IMR-90 (cell line): ENCODE measurements around the gene LAMTOR1. TPM values are rescaled to one million over a fixed set of nuclear protein-coding genes. Genes with fewer than 3 reads are reported as not detected.

Experiments
- ATAC-seq: fragments of 200-7000 bp; cut with Tn5 transposase; 2 replicates; pipeline ENCODE4 v1.9.1; 2020; ENCODE audit warnings: low read depth, mild to moderate bottlenecking, moderate library complexity
- BruUV-seq: library from RNA; stranded (reverse); fragments of 400-500 nt; replicated peaks from 2 replicates; lab custom pipeline; 2021; lab: Mats Ljungman, UMichigan
- CTCF ChIA-PET: fragments of 300-600 bp; formaldehyde crosslinking; extraction: SDS; loops from one replicate; lab custom pipeline; 2021; ENCODE audit warnings: antibody characterized with exemption; lab: Yijun Ruan, JAX
- POLR2A ChIA-PET: fragments of 300-600 bp; sonication (Branson Sonifier 250); formaldehyde crosslinking; loops from one replicate; lab custom pipeline; 2022; ENCODE audit warnings: antibody characterized with exemption; ENCODE audit not compliant: unreplicated experiment; lab: Charles Lee
- DNase-seq: peaks from one replicate; pipeline ENCODE4 v3.0.0; 2013
- H2AFZ ChIP-seq: replicated peaks from 2 replicates; pipeline ENCODE3; 2013; ENCODE audit warnings: low read length, mild to moderate bottlenecking; ENCODE audit not compliant: poor library complexity
- H2AK5ac ChIP-seq: 2 replicates; pipeline ENCODE4 v1.6.1; 2013; ENCODE audit warnings: low read depth, low read length, inconsistent platforms
- H2AK9ac ChIP-seq: replicated peaks from 2 replicates; pipeline ENCODE3; 2013; ENCODE audit warnings: mild to moderate bottlenecking, low read depth, low read length, moderate library complexity; ENCODE audit not compliant: poor library complexity
- H2BK120ac ChIP-seq: 2 replicates; pipeline ENCODE4 v1.6.1; 2013; ENCODE audit warnings: low read depth, low read length, inconsistent platforms
- H2BK15ac ChIP-seq: 3 replicates; pipeline ENCODE4 v1.6.1; 2013; ENCODE audit warnings: low read depth, low read length, inconsistent platforms
- H2BK20ac ChIP-seq: 2 replicates; pipeline ENCODE4 v1.6.1; 2013; ENCODE audit warnings: low read depth, mild to moderate bottlenecking, inconsistent platforms, low read length, moderate library complexity
- H2BK5ac ChIP-seq: 2 replicates; pipeline ENCODE4 v1.6.1; 2013; ENCODE audit warnings: mild to moderate bottlenecking, low read depth, low read length, inconsistent platforms; ENCODE audit not compliant: poor library complexity, severe bottlenecking
- H3K14ac ChIP-seq: replicated peaks from 2 replicates; pipeline ENCODE4 v1.6.1; 2013; ENCODE audit warnings: low read depth, low read length, inconsistent platforms
- H3K18ac ChIP-seq: 2 replicates; pipeline ENCODE4 v1.6.1; 2013; ENCODE audit warnings: low read depth, low read length, control low read depth
- H3K23ac ChIP-seq: 2 replicates; pipeline ENCODE4 v1.6.1; 2013; ENCODE audit warnings: low read depth, low read length, inconsistent platforms
- H3K27ac ChIP-seq: 2 replicates; pipeline ENCODE4 v1.5.1; 2013; ENCODE audit warnings: mild to moderate bottlenecking, control low read depth, low read length; ENCODE audit not compliant: insufficient read depth
- H3K27me3 ChIP-seq: 2 replicates; pipeline ENCODE4 v1.6.1; 2013; ENCODE audit warnings: low read length; ENCODE audit not compliant: control insufficient read depth, insufficient read depth
- H3K36me3 ChIP-seq: 2 replicates; pipeline ENCODE4 v1.6.1; 2013; ENCODE audit warnings: low read length, mixed read lengths; ENCODE audit not compliant: control insufficient read depth, insufficient read depth
- H3K4ac ChIP-seq: 2 replicates; pipeline ENCODE4 v1.6.1; 2013; ENCODE audit warnings: low read depth, low read length, inconsistent platforms
- H3K4me1 ChIP-seq: 2 replicates; pipeline ENCODE4 v1.6.1; 2013; ENCODE audit warnings: low read length, mixed read lengths; ENCODE audit not compliant: control insufficient read depth, insufficient read depth
- H3K4me2 ChIP-seq: 2 replicates; pipeline ENCODE4 v1.6.1; 2013; ENCODE audit warnings: low read depth, mild to moderate bottlenecking, control low read depth, low read length, moderate library complexity
- H3K4me3 ChIP-seq: 2 replicates; pipeline ENCODE4 v1.5.1; 2013; ENCODE audit warnings: low read depth, mild to moderate bottlenecking, control low read depth, low read length, moderate library complexity; ENCODE audit not compliant: insufficient read depth
- H3K56ac ChIP-seq: 2 replicates; pipeline ENCODE4 v1.6.1; 2013; ENCODE audit warnings: low read length, inconsistent platforms; ENCODE audit not compliant: insufficient read depth; ENCODE audit errors: extremely low read depth
- H3K79me1 ChIP-seq, 2 experiments: 2 replicates each; pipeline ENCODE4 v1.6.1; 2013; ENCODE audit warnings: low read length in 2 of 2, inconsistent platforms in 1 of 2, low read depth in 1 of 2
- H3K9ac ChIP-seq: 2 replicates; pipeline ENCODE4 v1.6.1; 2013; ENCODE audit warnings: low read depth, low read length, control low read depth
- H3K9me1 ChIP-seq: 2 replicates; pipeline ENCODE4 v1.6.1; 2013; ENCODE audit warnings: low read length, inconsistent platforms; ENCODE audit not compliant: insufficient read depth
- H3K9me3 ChIP-seq: 2 replicates; pipeline ENCODE4 v1.6.1; 2013; ENCODE audit warnings: low read length; ENCODE audit not compliant: control insufficient read depth, insufficient read depth
- H4K20me1 ChIP-seq: 2 replicates; pipeline ENCODE4 v1.6.1; 2013; ENCODE audit warnings: low read length, inconsistent platforms; ENCODE audit not compliant: insufficient read depth
- H4K5ac ChIP-seq: 2 replicates; pipeline ENCODE4 v1.6.1; 2013; ENCODE audit warnings: mild to moderate bottlenecking, low read depth, low read length, control low read depth
- H4K8ac ChIP-seq, 2 experiments: 2 replicates each; pipeline ENCODE4 v1.6.1; 2013; ENCODE audit warnings: low read depth in 2 of 2, low read length in 2 of 2, control low read depth in 1 of 2, inconsistent platforms in 1 of 2
- H4K91ac ChIP-seq: 2 replicates; pipeline ENCODE4 v1.6.1; 2013; ENCODE audit warnings: low read depth, low read length, inconsistent platforms; ENCODE audit not compliant: insufficient read depth
- CEBPB ChIP-seq: IDR thresholded peaks from 2 replicates; pipeline ENCODE4 v1.6.1; 2012; ENCODE audit warnings: low read depth, low read length, improper control_type of control experiment
- RFX5 ChIP-seq: IDR thresholded peaks from 2 replicates; pipeline ENCODE4 v1.8.0; 2012; ENCODE audit warnings: low read depth, mild to moderate bottlenecking, low read length, moderate library complexity
- WGBS, 2 experiments: methylation state at CpG; one replicate each; pipeline versions ENCODE4 v1.1.5 to v1.1.7; 2013; ENCODE audit warnings: missing lambda C conversion rate in 2 of 2; ENCODE audit not compliant: insufficient read length in 1 of 2; ENCODE audit errors: extremely low coverage in 2 of 2; 5-methylcytosine and 5-hydroxymethylcytosine counted together
- dilution Hi-C: fragments of 300-500 bp; cut with HindIII; formaldehyde crosslinking; loops from one replicate; pipeline ENCODE4 v1.14.3; 2018; ENCODE audit warnings: low sequenced_read_pairs; ENCODE audit not compliant: unreplicated experiment
- in situ Hi-C: fragments of 300-500 bp; cut with MboI; formaldehyde crosslinking; loops from 3 replicates; pipeline ENCODE4 v1.14.3; 2019; ENCODE audit warnings: low sequenced_read_pairs, inconsistent platforms, mixed read lengths
- intact Hi-C: fragments of 100-400 bp; cut with micrococcal nuclease; formaldehyde crosslinking; loops from 2 replicates; pipeline ENCODE4 v1.10.0; 2022
- polyA plus RNA-seq, 3 experiments: library from polyadenylated mRNA; depleted of rRNA; stranded (reverse); fragments of >200 nt; gene quantifications; 2 replicates each; pipeline ENCODE4 v1.2.3, GENCODE V29; 2012; ENCODE audit warnings: low replicate concordance in 1 of 3
- total RNA-seq: library from RNA; depleted of rRNA; stranded (reverse); fragments of >200 nt; gene quantifications from 2 replicates; pipeline ENCODE4 v1.2.3, GENCODE V29; 2012

LAMTOR1 gene
- total and polyA plus RNA-seq, 2 of the 4 experiments (the other 2 are of a cell fraction): 126 to 137 TPM

DNA sequence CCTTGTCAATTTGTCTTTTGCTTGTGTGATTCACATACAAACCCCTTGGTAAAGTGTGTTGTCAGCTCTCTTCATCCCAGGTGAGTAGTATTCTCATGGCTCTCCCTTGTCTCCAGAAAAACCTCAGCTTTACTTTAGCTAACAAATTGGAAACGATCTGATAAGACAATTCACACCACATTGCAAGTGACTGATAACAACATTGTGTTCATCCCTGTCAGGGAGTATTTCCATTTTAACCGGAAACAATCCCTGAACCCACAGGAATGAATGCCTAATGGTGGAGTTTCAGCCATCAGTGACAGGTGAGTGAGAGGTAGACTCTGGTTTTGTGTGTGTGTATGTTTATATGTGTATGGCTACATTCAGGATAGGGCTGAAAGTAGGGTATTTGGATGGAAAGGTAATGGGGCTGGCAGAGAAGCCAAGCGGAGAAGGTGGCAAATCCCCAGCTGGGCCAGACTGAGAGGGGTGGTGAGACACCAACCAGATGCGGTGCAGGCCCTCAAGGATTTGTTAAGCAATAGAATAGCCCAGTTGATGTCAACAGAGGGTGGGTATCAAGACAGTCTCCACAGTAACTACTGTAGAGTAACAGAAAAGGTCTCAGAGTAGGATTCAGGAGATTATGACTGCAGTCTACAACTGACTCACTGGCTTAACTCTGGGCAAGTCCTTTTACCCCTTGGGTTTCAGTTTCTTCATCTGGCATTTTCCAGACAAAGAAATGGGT lies 14.9 kb downstream of the LAMTOR1 start:
- no TSS peak for BruUV-seq
- Histone ChIP-seq H3K9ac (no peak overlapping the region), H3K27me3 (no peaks in the 10 kb centered on the region), H3K4me2 (no peak overlapping the region), H2BK120ac (no peak overlapping the region), H4K8ac (no peak overlapping the region), H2BK5ac (no peak overlapping the region), H2AK5ac (no peak overlapping the region), H4K20me1 (no peaks in the 10 kb centered on the region), H2BK15ac (no peak overlapping the region), H3K4me3 (no peak overlapping the region), H4K5ac (no peak overlapping the region), H3K79me1 (peaks cover 11 to 27% of the 10 kb centered on the region in 2 experiments; a peak in 3 of 4 replicates), H3K4ac (no peak overlapping the region), H3K18ac (no peak overlapping the region), H2BK20ac (no peak overlapping the region), H3K23ac (no peak overlapping the region), H2AFZ (no peak overlapping the region), H4K91ac (no peak overlapping the region; the same call in 1 of the 2 replicates), H3K14ac (no peak overlapping the region), H3K4me1 (no peaks in the 10 kb centered on the region), H3K9me1 (no peaks in the 10 kb centered on the region; the same call in 1 of the 2 replicates), H3K56ac (no peak overlapping the region), H3K9me3 (no peaks in the 10 kb centered on the region), H3K36me3 (peaks cover 9% of the 10 kb centered on the region), H3K27ac (no peak overlapping the region), H2AK9ac (no peak overlapping the region)
- ChIA-PET POLR2A (no interaction called here), CTCF (no interaction called here)
- no peak for ATAC-seq
- 82% methylated on average over 2 of the region's 4 CpGs; no CpG with 5 or more reads in 1 of the 2 experiments for WGBS, 2 experiments
- in situ Hi-C loops: no loop called here
- dilution Hi-C loops: no loop called here
- 0 out of 2 replicates have a peak, but pooled peaks have one; percentile 22 for TF ChIP-seq CEBPB
- TF ChIP-seq RFX5: no peak
- DNase-seq: no peak
- intact Hi-C loops: no loop called here
